IgD-negative memory B cell (primary cell): Measurements from ENCODE around the gene CD300C. TPM values are rescaled to one million over a fixed set of nuclear protein-coding genes. Genes with fewer than 3 reads are reported as not detected.
A peak's percentile ranks its signal among the peaks of the same experiment; 100 is the strongest.

Experiments used
- H3K27ac Mint-ChIP-seq, 3 donors: one replicate each; pipeline ENCODE4 v1.8.0; 2020 to 2022; ENCODE audit warnings: mild to moderate bottlenecking in 3 of 3, mixed read lengths in 3 of 3, moderate library complexity in 1 of 3
- H3K27me3 Mint-ChIP-seq: one replicate; pipeline ENCODE4 v1.8.0; 2021; ENCODE audit warnings: mixed read lengths
- H3K36me3 Mint-ChIP-seq: one replicate; pipeline ENCODE4 v1.8.0; 2020; ENCODE audit warnings: mild to moderate bottlenecking, mixed read lengths
- H3K4me1 Mint-ChIP-seq, 3 donors: one replicate each; pipeline ENCODE4 v1.8.0; 2020 to 2022; ENCODE audit warnings: mixed read lengths in 3 of 3, mild to moderate bottlenecking in 1 of 3
- H3K4me3 Mint-ChIP-seq, 4 donors: one replicate each; pipeline ENCODE4 v1.8.0; 2020 to 2022; ENCODE audit warnings: mild to moderate bottlenecking in 4 of 4, mixed read lengths in 4 of 4, moderate library complexity in 3 of 4
- H3K9me3 Mint-ChIP-seq, 3 donors: one replicate each; pipeline ENCODE4 v1.8.0; 2020 to 2021; ENCODE audit warnings: mixed read lengths in 3 of 3, mild to moderate bottlenecking in 1 of 3
- polyA plus RNA-seq: library from polyadenylated mRNA; unstranded; fragments of 300-500 nt; fragmentation: Illumina TruSeq; gene quantifications from one replicate; pipeline ENCODE4 v1.2.3, GENCODE V29; 2021

CD300C gene
- polyA plus RNA-seq, 1 donor from 2014 or later, result 1.6 TPM

DNA sequence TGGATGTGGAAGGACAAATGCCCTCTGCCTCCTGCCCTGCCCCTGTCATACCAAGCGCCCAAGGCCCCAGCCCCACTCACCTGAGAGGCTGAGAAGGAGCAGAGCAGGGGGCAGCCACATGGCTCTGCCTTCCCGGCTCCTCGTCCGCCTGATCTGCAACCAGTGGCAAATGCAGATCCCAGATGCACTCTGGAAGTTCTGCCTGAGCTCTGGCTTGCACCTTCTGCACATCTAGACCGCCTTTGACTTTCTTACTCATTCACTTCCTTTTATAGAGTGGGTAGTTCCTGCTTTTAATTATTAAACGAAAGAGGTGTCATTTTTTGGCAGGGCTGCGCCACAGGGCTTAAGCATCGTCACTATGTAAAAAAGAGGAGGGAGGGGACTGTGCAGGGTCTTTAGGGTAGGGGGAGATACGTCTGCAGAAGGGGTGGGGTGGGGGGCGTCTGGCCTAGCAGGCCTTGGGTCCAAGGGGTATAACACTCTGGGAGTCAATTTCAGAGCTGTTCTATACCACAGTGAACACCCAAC is 14.6 kb downstream of the CD300C start, which contains the start of gene CD300LB:
CD300LB (minus strand) TSS at position 245 of the 531 bp plus-strand sequence; CDS start at position 120, 125 bp downstream.
- H3K27me3 Mint-ChIP-seq, result peaks cover 5% of the 10 kb centered on the region
- peaks cover 0 to 1% (median 0%) of the 10 kb centered on the region in 3 donors for H3K9me3 Mint-ChIP-seq
- no peaks in the 10 kb centered on the region for H3K36me3 Mint-ChIP-seq
- peak within 1 kb of the TSS in 3 of 4 donors; percentile 9 to 80 (median 39) for H3K4me3 Mint-ChIP-seq
- peaks cover 16 to 22% (median 17%) of the 10 kb centered on the region in 3 donors for H3K4me1 Mint-ChIP-seq
- H3K27ac Mint-ChIP-seq, result peak within 1 kb of the TSS in 1 of 3 donors; percentile 80

DNA sequence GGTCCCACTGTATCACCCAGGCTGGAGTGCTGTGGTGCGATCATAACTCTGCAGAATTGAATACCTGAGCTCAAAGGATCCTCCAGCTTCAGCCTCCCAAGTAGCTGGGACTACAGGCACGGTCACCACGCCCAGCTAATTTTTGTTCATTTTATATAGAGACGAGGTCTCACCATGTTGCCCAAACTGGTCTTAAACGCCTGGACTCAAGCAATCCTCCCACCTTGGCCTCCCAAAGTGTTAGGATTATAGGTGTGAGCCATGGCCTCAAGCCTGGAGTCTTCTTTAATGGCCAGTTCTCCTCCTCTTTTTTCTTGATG is 15.1 kb downstream of the CD300C start:
- peaks cover 5% of the 10 kb centered on the region for H3K27me3 Mint-ChIP-seq
- H3K4me3 Mint-ChIP-seq, result peak overlapping the region in 1 of 4 donors; percentile 70

DNA sequence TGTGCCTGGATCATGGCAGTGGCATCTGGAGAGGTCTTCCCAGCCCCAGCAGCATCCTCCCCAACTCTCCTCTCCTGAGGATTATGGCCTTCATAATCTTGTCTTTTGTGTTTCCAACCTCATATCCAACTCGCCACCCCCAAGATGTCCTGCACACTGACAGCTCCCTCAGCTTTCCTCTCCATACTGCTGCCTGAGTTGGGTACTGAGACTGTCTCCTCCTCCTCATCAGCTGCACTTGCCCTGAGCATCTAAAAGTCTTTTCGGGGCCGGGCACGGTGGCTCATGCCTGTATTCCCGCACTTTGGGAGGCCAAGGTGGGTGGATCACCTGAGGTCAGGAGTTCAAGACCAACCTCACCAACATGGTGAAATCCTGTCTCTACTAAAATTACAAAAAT is 16.7 kb downstream of the CD300C start:
- Mint-ChIP-seq H3K27ac (no peak overlapping the region), H3K27me3 (peaks cover 1% of the 10 kb centered on the region), H3K4me3 (peak overlapping the region in 1 of 4 donors; percentile 23), H3K9me3 (peaks cover 0 to 1% (median 0%) of the 10 kb centered on the region in 3 donors), H3K4me1 (peaks cover 16 to 22% (median 17%) of the 10 kb centered on the region in 3 donors), H3K36me3 (no peaks in the 10 kb centered on the region)

More for the DNA sequence above, 15.1 kb downstream of the CD300C start:
- Mint-ChIP-seq H3K27ac (no peak overlapping the region), H3K36me3 (no peaks in the 10 kb centered on the region), H3K9me3 (peaks cover 0 to 1% (median 0%) of the 10 kb centered on the region in 3 donors), H3K4me1 (peaks cover 16 to 22% (median 17%) of the 10 kb centered on the region in 3 donors)

DNA sequence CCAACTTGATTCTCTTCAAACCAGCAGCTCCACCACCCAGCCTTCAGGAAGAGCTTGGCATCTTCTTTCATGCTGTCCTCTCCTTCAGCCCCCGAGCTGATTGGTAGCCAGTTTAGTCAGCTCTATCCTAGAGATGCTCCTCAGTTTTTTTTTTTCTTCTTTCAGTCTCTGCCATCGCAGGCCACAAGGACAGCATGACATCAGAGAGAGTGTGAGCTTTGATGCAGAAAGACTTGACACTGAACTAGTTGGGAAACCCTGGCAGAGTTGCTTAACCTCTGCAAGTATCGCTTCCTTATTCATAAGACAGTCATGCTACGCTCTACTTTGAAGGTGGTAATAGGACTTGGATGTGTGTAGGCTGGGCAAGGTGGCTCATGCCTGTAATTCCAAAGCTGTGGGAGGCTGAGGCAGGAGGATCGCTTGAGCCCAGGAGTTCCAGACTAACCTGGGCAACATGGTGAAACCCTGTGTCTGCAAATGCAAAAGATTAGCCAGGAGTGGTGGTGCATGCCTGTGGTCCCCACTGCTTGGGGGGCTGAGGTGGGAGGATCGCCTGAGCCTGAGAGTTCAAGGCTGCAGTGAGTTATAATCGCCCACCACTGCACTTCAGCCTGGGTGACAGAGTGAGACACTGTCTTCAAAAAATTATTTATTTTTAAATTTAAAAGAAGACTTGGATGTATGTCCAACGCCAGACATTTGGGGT is 17.3 kb downstream of the CD300C start:
- peaks cover 0 to 1% (median 0%) of the 10 kb centered on the region in 3 donors for H3K9me3 Mint-ChIP-seq
- peak overlapping the region in 2 of 3 donors; percentile 5 to 61 for H3K27ac Mint-ChIP-seq
- H3K4me3 Mint-ChIP-seq, result no peak overlapping the region
- peaks cover 16 to 22% (median 17%) of the 10 kb centered on the region in 3 donors for H3K4me1 Mint-ChIP-seq
- H3K27me3 Mint-ChIP-seq, result peaks cover under 1% of the 10 kb centered on the region
- no peaks in the 10 kb centered on the region for H3K36me3 Mint-ChIP-seq

DNA sequence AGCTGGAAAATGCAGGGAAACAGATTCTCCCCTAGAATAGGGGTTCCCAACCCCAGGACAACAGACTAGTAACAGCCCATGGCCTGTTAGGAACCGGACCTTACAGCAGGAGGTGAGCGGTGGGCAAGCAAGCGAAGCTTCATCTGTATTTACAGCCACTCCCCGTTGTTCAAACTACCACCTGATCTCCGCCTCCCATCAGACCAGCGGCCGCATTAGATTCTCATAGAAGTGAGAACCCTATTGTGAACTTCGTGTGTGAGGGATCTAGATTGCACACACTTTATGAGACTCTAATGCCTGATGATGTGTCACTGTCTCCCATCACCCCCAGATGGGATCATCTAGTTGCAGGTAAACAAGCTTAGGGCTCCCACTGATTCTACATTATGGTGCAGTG is 18.2 kb downstream of the CD300C start:
- peaks cover 0 to 1% (median 0%) of the 10 kb centered on the region in 3 donors for H3K9me3 Mint-ChIP-seq
- H3K4me1 Mint-ChIP-seq, result peaks cover 11 to 18% (median 13%) of the 10 kb centered on the region in 3 donors
- no peak overlapping the region for H3K4me3 Mint-ChIP-seq
- peaks cover 6% of the 10 kb centered on the region for H3K27me3 Mint-ChIP-seq
- H3K36me3 Mint-ChIP-seq, result no peaks in the 10 kb centered on the region
- H3K27ac Mint-ChIP-seq, result no peak overlapping the region

DNA sequence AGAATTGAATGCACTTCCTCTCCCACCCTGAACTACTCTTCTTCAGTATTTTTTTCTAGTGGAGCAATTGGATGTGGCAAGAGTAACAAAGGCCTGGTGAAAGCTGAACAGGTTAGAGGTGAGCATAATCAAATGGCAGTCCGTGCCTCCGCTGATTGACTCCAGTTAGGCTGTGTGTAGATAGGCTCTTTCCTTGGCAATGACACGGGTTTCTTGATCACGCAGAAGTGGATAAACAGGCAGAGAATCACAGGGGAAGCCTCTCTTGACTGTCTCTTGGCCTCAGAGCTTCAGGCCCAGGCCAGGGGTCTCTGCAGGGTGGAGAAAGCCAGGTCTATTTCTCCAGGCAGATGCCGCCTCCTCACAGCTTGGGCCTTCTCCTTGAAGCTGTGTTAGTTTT is 18.8 kb downstream of the CD300C start:
- H3K4me3 Mint-ChIP-seq, result no peak overlapping the region
- peaks cover 0 to 1% (median 0%) of the 10 kb centered on the region in 3 donors for H3K9me3 Mint-ChIP-seq
- no peaks in the 10 kb centered on the region for H3K36me3 Mint-ChIP-seq
- H3K4me1 Mint-ChIP-seq, result peaks cover 11 to 14% (median 12%) of the 10 kb centered on the region in 3 donors
- no peak overlapping the region for H3K27ac Mint-ChIP-seq
- H3K27me3 Mint-ChIP-seq, result peaks cover 6% of the 10 kb centered on the region

DNA sequence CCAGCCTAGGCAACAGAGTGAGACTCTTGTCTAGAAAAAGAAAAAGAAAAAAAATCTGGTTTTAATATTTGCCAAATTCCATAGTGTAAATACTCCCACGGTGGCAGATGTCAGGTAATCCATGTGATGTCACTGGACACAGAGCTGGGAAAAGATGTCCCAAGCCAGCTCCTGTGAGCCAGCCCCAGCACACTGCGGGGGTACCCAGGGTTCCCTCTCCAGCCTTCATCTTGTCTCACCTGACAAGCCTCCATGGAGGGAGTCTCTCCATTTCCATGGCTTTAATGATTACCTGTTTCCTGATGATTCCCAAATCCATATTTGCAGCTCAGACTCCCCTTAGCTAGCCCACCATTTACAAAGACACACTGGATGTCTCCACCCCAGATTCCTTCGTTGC is 19.2 kb downstream of the CD300C start:
- no peak overlapping the region for H3K4me3 Mint-ChIP-seq
- H3K36me3 Mint-ChIP-seq, result no peaks in the 10 kb centered on the region
- peaks cover 11 to 14% (median 12%) of the 10 kb centered on the region in 3 donors for H3K4me1 Mint-ChIP-seq
- H3K27ac Mint-ChIP-seq, result no peak overlapping the region
- H3K27me3 Mint-ChIP-seq, result peaks cover 8% of the 10 kb centered on the region
- H3K9me3 Mint-ChIP-seq, result peaks cover 0 to 1% (median 0%) of the 10 kb centered on the region in 3 donors

DNA sequence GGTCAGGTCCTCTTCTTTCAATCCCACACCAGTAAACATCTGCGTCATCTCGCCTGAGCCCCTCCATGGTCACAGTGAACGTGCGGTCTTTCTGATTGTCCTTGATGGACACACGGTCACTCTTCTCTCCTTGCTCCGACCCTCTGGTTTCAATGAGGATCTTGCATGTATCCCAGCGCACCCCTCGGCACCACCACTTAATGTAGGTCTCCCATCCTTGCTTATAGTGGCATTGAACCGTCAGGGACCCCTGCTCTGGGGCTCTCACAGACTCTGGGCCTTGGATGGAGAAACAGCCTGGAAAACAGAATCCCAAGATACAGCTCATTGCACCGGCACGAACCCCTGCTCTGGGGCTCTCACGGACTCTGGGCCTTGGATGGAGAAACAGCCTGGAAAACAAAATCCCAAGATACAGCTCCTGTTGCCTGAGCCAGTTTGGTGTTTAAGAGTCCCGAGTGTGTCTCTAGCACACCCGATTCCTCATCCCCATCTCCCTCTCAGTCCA is 20.1 kb downstream of the CD300C start:
- H3K36me3 Mint-ChIP-seq, result no peaks in the 10 kb centered on the region
- no peak overlapping the region for H3K4me3 Mint-ChIP-seq
- peaks cover 6 to 18% (median 11%) of the 10 kb centered on the region in 3 donors for H3K4me1 Mint-ChIP-seq
- H3K9me3 Mint-ChIP-seq, result peaks cover 0 to 1% (median 0%) of the 10 kb centered on the region in 3 donors
- H3K27ac Mint-ChIP-seq, result peak overlapping the region in 1 of 3 donors; percentile 82
- H3K27me3 Mint-ChIP-seq, result peaks cover 12% of the 10 kb centered on the region

DNA sequence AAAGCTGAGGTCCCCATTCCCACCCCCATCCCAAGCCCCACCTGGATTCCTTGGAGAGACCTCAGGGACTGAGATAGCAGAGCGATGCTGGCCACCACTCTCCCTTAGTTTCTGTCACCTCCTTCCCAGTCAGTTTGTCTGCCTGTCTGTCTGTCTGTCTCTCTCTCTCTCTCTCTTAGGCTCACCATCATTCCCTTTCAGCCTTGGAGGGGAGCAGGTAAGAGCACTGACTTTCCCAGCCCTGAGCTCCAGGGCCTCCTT is 20.5 kb downstream of the CD300C start:
- Mint-ChIP-seq H3K36me3 (no peaks in the 10 kb centered on the region), H3K9me3 (peaks cover 0 to 1% (median 0%) of the 10 kb centered on the region in 3 donors), H3K4me1 (peaks cover 6 to 18% (median 11%) of the 10 kb centered on the region in 3 donors), H3K27ac (peak overlapping the region in 1 of 3 donors; percentile 82), H3K27me3 (peaks cover 13% of the 10 kb centered on the region), H3K4me3 (no peak overlapping the region)

DNA sequence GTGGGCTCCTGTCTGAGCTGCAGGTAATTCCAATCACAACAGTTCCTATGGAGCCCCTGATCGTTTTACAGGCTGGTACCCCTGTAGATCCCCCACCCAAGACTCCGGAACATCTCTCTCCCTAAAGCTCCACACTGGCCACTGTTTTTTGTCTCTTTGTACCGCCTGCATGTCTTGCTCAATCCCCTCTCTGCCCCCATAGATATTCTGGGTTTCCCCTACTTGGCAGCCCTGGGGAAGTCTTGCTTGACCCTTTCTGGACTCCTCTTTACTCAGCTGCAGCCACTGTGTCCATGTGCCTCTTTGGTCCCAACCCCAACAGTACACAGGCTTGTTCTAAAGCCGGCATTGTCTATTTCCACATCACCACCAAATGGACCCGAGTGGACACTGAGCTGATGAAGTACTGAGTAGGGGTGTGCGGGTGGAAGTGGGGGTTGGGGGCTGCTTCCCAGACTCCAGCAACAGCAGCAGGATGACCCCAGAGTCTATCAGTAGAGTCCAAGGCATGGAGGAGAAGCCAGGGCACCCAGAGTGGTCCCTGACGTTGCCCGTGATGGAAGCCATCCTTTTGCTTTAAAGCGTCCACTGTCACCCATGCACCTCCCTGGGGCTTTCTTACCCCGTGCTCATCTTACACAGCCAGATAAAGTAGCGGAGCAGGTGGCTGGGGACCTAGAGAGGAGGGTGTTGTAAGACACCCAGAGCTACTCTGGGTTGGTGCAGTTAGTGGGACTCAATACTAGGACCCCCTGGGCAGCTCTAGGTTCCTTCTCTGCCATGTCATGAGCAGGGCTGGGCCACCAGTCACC is 21.1 kb downstream of the CD300C start:
- peaks cover 0 to 1% (median 0%) of the 10 kb centered on the region in 3 donors for H3K9me3 Mint-ChIP-seq
- peaks cover 13% of the 10 kb centered on the region for H3K27me3 Mint-ChIP-seq
- H3K27ac Mint-ChIP-seq, result no peak overlapping the region
- no peaks in the 10 kb centered on the region for H3K36me3 Mint-ChIP-seq
- peaks cover 9 to 23% (median 11%) of the 10 kb centered on the region in 3 donors for H3K4me1 Mint-ChIP-seq
- H3K4me3 Mint-ChIP-seq, result no peak overlapping the region

DNA sequence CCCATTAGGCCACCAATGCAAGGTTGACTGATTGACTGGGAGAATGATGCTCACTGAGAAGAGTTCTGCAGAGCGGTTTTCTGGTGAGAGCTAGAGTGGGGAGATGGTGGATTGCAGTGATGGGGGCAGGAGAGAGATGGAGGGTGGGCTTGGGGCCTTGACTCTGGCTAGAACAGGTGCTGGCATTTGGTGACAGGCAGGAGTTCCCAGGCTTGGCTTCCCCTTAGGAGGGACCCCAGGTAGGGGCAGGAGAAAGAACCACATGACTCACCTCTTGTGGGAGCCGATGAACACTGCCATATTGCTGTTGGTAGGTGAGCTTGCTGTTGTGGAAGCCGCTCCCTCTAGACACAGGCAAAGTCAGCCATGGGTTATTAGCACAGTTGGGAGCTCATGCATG is 22.6 kb downstream of the CD300C start:
- Mint-ChIP-seq H3K4me1 (peaks cover 5 to 17% (median 7%) of the 10 kb centered on the region in 3 donors), H3K9me3 (peaks cover under 1 to 6% (median 6%) of the 10 kb centered on the region in 3 donors), H3K36me3 (no peaks in the 10 kb centered on the region), H3K4me3 (peak overlapping the region in 1 of 4 donors; percentile 87), H3K27ac (no peak overlapping the region), H3K27me3 (peaks cover 13% of the 10 kb centered on the region)

DNA sequence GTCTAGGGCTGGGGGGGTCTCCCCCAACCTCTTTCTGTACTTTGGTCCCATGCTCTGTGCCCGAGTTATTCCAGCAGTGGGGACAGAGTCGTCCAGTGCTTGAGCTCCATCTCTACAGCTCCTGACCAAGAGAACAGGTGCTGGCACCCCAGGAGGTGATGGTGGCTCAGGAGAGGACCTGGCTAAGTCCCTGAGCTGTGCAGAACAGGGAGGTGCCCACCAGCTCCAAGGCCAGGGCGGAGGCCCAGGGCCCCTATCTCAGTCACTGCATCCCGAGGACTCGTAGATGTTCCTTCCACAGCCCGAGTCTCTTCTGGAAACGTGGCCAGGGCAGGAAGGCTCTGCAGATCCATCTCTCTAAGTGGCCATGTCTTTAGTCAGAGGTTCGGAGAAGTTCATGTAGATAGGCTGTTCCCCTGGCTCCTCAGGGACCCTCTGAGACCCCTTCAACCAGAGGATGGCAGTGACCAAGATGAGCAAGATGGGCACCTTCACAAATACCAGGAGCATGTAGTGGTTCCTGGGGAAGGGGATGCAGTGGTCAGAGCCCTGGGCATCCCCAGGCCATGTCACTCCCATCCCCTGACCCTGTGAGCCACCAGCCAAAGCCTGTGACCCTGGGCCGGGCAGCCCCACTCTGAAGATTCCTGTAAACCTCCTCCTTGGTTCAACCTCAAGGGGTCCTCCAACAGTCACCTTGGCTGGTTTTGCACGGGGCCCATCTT is 23.4 kb downstream of the CD300C start:
- peaks cover 5 to 15% (median 7%) of the 10 kb centered on the region in 3 donors for H3K4me1 Mint-ChIP-seq
- H3K27ac Mint-ChIP-seq, result peak overlapping the region in 1 of 3 donors; percentile 53
- H3K4me3 Mint-ChIP-seq, result peak overlapping the region in 1 of 4 donors; percentile 22
- H3K27me3 Mint-ChIP-seq, result peaks cover 13% of the 10 kb centered on the region
- H3K36me3 Mint-ChIP-seq, result no peaks in the 10 kb centered on the region
- H3K9me3 Mint-ChIP-seq, result peaks cover 5 to 11% (median 6%) of the 10 kb centered on the region in 3 donors

DNA sequence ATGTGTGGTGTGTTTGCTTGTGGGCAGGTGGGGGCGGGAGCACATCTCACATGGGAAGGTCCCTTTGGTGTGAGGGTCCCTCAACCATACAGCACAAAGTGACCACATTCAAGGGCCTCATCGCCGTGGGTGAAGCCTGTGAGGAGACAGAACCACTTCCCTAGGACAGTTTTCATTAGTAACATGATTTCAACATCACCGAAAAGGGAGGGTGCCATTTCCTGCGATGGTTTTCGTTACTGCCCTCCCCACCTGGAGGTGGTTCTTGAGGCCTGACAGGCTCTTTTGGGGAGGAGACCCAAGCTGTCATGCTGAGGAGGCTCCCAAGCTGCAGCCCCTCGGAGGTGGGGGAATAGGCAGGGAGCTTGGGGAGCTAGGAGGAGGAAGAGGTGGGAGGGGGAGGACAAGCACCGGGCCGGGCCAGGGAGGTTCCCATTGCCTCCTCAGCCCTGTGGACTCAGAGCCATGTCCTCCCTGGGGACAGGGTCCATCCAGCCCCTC is 24.2 kb downstream of the CD300C start:
- H3K4me3 Mint-ChIP-seq, result no peak overlapping the region
- peaks cover 2% of the 10 kb centered on the region for H3K36me3 Mint-ChIP-seq
- H3K27me3 Mint-ChIP-seq, result peaks cover 13% of the 10 kb centered on the region
- no peak overlapping the region for H3K27ac Mint-ChIP-seq
- peaks cover 5 to 15% (median 7%) of the 10 kb centered on the region in 3 donors for H3K4me1 Mint-ChIP-seq
- peaks cover 4 to 11% (median 5%) of the 10 kb centered on the region in 3 donors for H3K9me3 Mint-ChIP-seq
